ENCODE measurements around the gene KCTD11.
"Not testable (repeated sequence)": the region's sequence is repeated elsewhere in the genome, so short reads cannot be mapped to it uniquely, and the experiment has no call there.

The KCTD11 gene

GRCh38 chr17:7328840-7329373 lies 23.1 kb upstream of the KCTD11 start, which contains the start of gene NEURL4:
Gene NEURL4 (minus strand): TSS chr17:7329335. CDS start chr17:7329312, 23 bp downstream.
- no peak for TF ChIP-seq ZNF274 (IDR thresholded peaks at IDR 0.05; ENCODE audit: low read depth, low read length)
- H3K4me3 ChIP-seq (ENCODE audit: low read length), result peak within 1 kb of the TSS; percentile 77

- H3K4me3 ChIP-seq (ENCODE audit: low read length), result peak overlapping the region; percentile 77
- TF ChIP-seq ZNF274 (IDR thresholded peaks at IDR 0.05; ENCODE audit: low read depth, low read length), result no peak
Observed at GRCh38 chr17:7329374-7329996, 22.5 kb upstream of the KCTD11 start.

GRCh38 chr17:7329997-7330637 lies 21.8 kb upstream of the KCTD11 start:
- no peak for TF ChIP-seq ZNF274 (IDR thresholded peaks at IDR 0.05; ENCODE audit: low read depth, low read length)
- H3K4me3 ChIP-seq (ENCODE audit: low read length), result peak overlapping the region; percentile 77

GRCh38 chr17:7330638-7331015 lies 21.3 kb upstream of the KCTD11 start:
- H3K4me3 ChIP-seq (ENCODE audit: low read length), result peak overlapping the region; percentile 77; the same call in 1 of the 2 replicates
- no peak for TF ChIP-seq ZNF274 (IDR thresholded peaks at IDR 0.05; ENCODE audit: low read depth, low read length)

- no peak for TF ChIP-seq ZNF274 (IDR thresholded peaks at IDR 0.05; ENCODE audit: low read depth, low read length)
- H3K4me3 ChIP-seq (ENCODE audit: low read length), result no peak overlapping the region; the same call in 1 of the 2 replicates
Observed at GRCh38 chr17:7332111-7332510, 19.9 kb upstream of the KCTD11 start.

- not testable (repeated sequence) for H3K4me3 ChIP-seq (ENCODE audit: low read length)
Observed at GRCh38 chr17:7332600-7333069, 19.3 kb upstream of the KCTD11 start.

GRCh38 chr17:7334938-7335538 lies 16.9 kb upstream of the KCTD11 start:
- no peak for TF ChIP-seq ZNF274 (IDR thresholded peaks at IDR 0.05; ENCODE audit: low read depth, low read length)

GRCh38 chr17:7335765-7336164 lies 16.2 kb upstream of the KCTD11 start:
- H3K4me3 ChIP-seq (ENCODE audit: low read length), result peak overlapping the region; percentile 76; the same call in 1 of the 2 replicates

More at GRCh38 chr17:7334938-7335538, 16.9 kb upstream of the KCTD11 start:
- H3K4me3 ChIP-seq (ENCODE audit: low read length), result no peak overlapping the region

- peak within 1 kb of the TSS; percentile 76 for H3K4me3 ChIP-seq (ENCODE audit: low read length)
Observed at GRCh38 chr17:7336240-7337175, 15.5 kb upstream of the KCTD11 start, which contains the start of gene ACAP1. Gene ACAP1 (plus strand): TSS chr17:7336529. CDS start chr17:7336735, 206 bp downstream.

GRCh38 chr17:7337600-7337999 lies 14.4 kb upstream of the KCTD11 start:
- H3K4me3 ChIP-seq (ENCODE audit: low read length), result peak overlapping the region; percentile 76

More at GRCh38 chr17:7336240-7337175, 15.5 kb upstream of the KCTD11 start, which contains the start of gene ACAP1:
- TF ChIP-seq ZNF274 (IDR thresholded peaks at IDR 0.05; ENCODE audit: low read depth, low read length), result no peak

GRCh38 chr17:7340179-7340578 lies 11.8 kb upstream of the KCTD11 start:
- H3K4me3 ChIP-seq (ENCODE audit: low read length), result no peak overlapping the region
- no peak for TF ChIP-seq ZNF274 (IDR thresholded peaks at IDR 0.05; ENCODE audit: low read depth, low read length)

GRCh38 chr17:7341842-7342241 lies 10.1 kb upstream of the KCTD11 start:
- H3K4me3 ChIP-seq (ENCODE audit: low read length), result no peak overlapping the region

GRCh38 chr17:7343250-7343649 lies 8.7 kb upstream of the KCTD11 start:
- TF ChIP-seq ZNF274 (IDR thresholded peaks at IDR 0.05; ENCODE audit: low read depth, low read length), result no peak
- H3K4me3 ChIP-seq (ENCODE audit: low read length), result no peak overlapping the region

More at GRCh38 chr17:7341842-7342241, 10.1 kb upstream of the KCTD11 start:
- no peak for TF ChIP-seq ZNF274 (IDR thresholded peaks at IDR 0.05; ENCODE audit: low read depth, low read length)
